ENCODE measurements around the gene EIF4G3.
"Not testable (repeated sequence)": the region's sequence is repeated elsewhere in the genome, so short reads cannot be mapped to it uniquely, and the experiment has no call there.

GRCh38 chr1:21136344-21136743, 40.4 kb downstream of the EIF4G3 start:
- TF ChIP-seq CTCF (IDR thresholded peaks at IDR 0.05; ENCODE audit: insufficient read depth, low read length, poor library complexity, severe bottlenecking); EZH2phosphoT487 (conservative IDR thresholded peaks at IDR 0.05; ENCODE audit: low read length): not testable (repeated sequence)
